ENCODE measurements around the gene TM9SF3. TPM values are rescaled to one million over a fixed set of nuclear protein-coding genes. Genes with fewer than 3 reads are reported as not detected.

TM9SF3 gene
- total RNA-seq, 1 experiment from 2014 or later = 79.3 TPM

DNA sequence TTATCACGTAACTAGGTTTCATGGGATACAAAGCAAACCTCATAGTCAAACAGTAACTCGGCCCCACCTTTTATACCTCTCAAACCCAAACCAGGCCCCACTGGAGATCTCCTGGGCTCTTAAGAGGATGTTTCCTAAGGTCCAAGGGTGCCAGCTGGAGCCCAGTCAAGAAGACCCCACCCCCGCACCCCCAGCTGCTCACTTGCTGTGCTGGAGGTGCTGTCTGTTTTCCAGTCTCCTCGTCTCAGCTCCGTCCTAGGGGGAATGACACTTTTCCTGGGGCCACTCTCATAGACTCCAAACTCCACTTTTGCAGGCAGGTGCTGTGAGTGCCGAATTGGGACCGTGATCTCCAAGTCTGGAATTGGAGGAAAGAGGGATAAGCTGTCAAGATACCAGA is 22.7 kb upstream of the TM9SF3 start:
- DNase-seq (ENCODE audit: low read depth, low spot score) (no peak), ATAC-seq (no peak)
- no peak overlapping the region for H2AFZ ChIP-seq (ENCODE audit: low read depth, low read length, poor library complexity, severe bottlenecking)
- H3K27me3 ChIP-seq (ENCODE audit: insufficient read depth, low read length) = no peaks in the 10 kb centered on the region
- no peak overlapping the region for H3K4me2 ChIP-seq (ENCODE audit: low read length)
- ChIA-PET RAD21 (ENCODE audit: low non-redundant PET in 1 of 2, low total read pairs in 2 of 2, uncharacterized antibody in 2 of 2, unreplicated experiment in 2 of 2) (no interaction called here), POLR2A (no interaction called here), CTCF (no interaction called here)
- TF ChIP-seq YY1 (IDR thresholded peaks at IDR 0.05; ENCODE audit: extremely low read depth, insufficient replicate concordance, low read depth, low read length) (no peak), EGR1 (IDR thresholded peaks at IDR 0.05; ENCODE audit: low read depth) (no peak), ZFX (IDR thresholded peaks at IDR 0.05) (no peak), CEBPB (IDR thresholded peaks at IDR 0.05; ENCODE audit: low read depth) (no peak), SP1 (IDR thresholded peaks at IDR 0.05; ENCODE audit: low read depth) (no peak), POLR2A (IDR thresholded peaks at IDR 0.05; ENCODE audit: borderline replicate concordance, extremely low read depth, insufficient read depth, insufficient read length) (no peak), SIN3A (IDR thresholded peaks at IDR 0.05; ENCODE audit: low read depth) (no peak), ZBTB33 (IDR thresholded peaks at IDR 0.05; ENCODE audit: extremely low read depth, insufficient replicate concordance, low read length) (no peak), ZNF274 (IDR thresholded peaks at IDR 0.05; ENCODE audit: low read depth, low read length) (no peak), EZH2 (IDR thresholded peaks at IDR 0.05) (no peak)
- TF ChIP-seq, protein P1, sequence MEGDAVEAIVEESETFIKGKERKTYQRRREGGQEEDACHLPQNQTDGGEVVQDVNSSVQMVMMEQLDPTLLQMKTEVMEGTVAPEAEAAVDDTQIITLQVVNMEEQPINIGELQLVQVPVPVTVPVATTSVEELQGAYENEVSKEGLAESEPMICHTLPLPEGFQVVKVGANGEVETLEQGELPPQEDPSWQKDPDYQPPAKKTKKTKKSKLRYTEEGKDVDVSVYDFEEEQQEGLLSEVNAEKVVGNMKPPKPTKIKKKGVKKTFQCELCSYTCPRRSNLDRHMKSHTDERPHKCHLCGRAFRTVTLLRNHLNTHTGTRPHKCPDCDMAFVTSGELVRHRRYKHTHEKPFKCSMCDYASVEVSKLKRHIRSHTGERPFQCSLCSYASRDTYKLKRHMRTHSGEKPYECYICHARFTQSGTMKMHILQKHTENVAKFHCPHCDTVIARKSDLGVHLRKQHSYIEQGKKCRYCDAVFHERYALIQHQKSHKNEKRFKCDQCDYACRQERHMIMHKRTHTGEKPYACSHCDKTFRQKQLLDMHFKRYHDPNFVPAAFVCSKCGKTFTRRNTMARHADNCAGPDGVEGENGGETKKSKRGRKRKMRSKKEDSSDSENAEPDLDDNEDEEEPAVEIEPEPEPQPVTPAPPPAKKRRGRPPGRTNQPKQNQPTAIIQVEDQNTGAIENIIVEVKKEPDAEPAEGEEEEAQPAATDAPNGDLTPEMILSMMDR (IDR thresholded peaks at IDR 0.05 in 2 of 3, conservative IDR thresholded peaks at IDR 0.05 in 1 of 3; ENCODE audit: borderline replicate concordance in 1 of 3, insufficient read depth in 1 of 3, low read depth in 2 of 3, low read length in 2 of 3) = no peak
- no peaks in the 10 kb centered on the region for H3K79me2 ChIP-seq (ENCODE audit: insufficient read depth, low read length)
- intact Hi-C loops (cut with micrococcal nuclease) = no loop called here
- no TSS peak for BruUV-seq (replicated peaks)
- H3K4me1 ChIP-seq (ENCODE audit: control insufficient read depth in 1 of 2, insufficient read depth in 2 of 2, low read length in 2 of 2) = peaks cover 11 to 34% of the 10 kb centered on the region in 2 experiments
- no peaks in the 10 kb centered on the region; the same call in 1 of the 2 replicates for H3K9me2 ChIP-seq (ENCODE audit: insufficient read depth)
- H3K4me3 ChIP-seq (replicated peaks in 1 of 2; ENCODE audit: low read depth in 1 of 2, low read length in 2 of 2) = no peak overlapping the region
- no peaks in the 10 kb centered on the region for H3K9me3 ChIP-seq (ENCODE audit: control insufficient read depth in 1 of 2, insufficient read depth in 1 of 2, low read depth in 1 of 2, low read length in 2 of 2)
- no peaks in the 10 kb centered on the region for H3K36me3 ChIP-seq (ENCODE audit: control insufficient read depth in 1 of 2, insufficient read depth in 2 of 2, low read length in 2 of 2)
- no peak overlapping the region for H3K9ac ChIP-seq (ENCODE audit: low read length)
- no peaks in the 10 kb centered on the region for H4K20me1 ChIP-seq (ENCODE audit: insufficient read depth)
- H3K27ac ChIP-seq (ENCODE audit: low read depth, low read length) = no peak overlapping the region

Measured in HCT116 (cell line).